Measurements from ENCODE around the gene LIPT2. TPM values are rescaled to one million over a fixed set of nuclear protein-coding genes. Genes with fewer than 3 reads are reported as not detected.

LIPT2 gene
- total and polyA plus RNA-seq, 2 of the 4 experiments (the other 2 are of a cell fraction), result 1.7 to 2.9 TPM

DNA sequence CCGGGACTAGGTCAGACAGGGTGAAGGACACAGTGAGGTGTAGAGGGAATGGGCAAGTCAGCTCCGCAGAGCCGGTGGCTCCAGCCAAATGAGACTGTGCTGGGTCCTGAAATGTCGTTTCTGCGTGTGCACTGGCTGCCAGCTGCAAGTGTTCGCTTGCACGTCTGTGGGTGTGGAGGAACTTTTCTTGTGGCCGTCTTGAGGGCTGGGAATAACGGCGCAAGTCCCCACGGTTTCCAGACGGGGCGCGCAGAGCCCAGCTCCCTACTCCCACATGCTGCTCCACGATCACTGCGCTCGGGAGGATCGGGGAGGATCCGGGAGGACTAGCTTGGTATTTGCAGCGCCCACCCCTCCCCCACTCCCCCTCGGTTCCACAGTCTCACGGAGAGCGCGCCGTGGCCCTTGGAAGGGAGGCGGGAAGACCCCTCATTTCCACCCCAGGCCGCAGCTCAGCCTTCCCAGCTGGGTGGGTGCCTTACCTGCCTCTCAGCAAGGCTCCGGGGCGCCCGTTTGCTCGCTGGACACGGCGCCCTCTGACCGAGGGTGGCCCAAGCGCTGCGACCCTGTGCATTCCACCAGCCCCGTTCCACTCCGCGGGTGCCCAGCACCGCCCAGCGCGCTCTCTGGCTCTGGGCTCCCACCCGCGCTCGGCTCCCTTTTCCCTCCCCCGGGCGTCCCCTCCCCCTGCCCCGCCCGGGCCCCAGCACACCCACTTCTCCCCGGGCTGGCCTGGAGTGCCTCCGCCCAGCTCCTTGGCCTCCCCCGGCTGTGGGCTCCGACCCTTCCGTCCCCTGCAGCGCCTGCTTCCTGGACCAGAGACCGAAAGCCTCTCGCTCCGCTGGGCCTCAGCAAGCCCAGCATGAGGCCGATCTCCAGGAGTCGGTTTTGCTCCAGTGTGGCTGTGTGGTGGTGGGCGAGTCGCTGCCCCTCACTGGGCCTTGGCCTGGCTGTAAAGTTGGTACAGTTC, 26.3 kb downstream of the LIPT2 start, which contains the start of gene KCNE3:
Gene KCNE3 (minus strand): TSS at position 634 of the 970 bp plus-strand sequence. CDS start 9,986 bp downstream, outside the sequence.
- Histone ChIP-seq H4K8ac (ENCODE audit: low read depth in 2 of 2, low read length in 2 of 2) (0 out of 4 replicates have a peak within 1 kb of the TSS, but pooled peaks of 1 of the 2 experiments have one; percentile 87), H3K18ac (ENCODE audit: low read depth, low read length) (no peak within 1 kb of the TSS; the same call in 1 of the 2 replicates), H2BK20ac (ENCODE audit: low read depth, low read length) (no peak within 1 kb of the TSS), H2BK15ac (ENCODE audit: low read depth, low read length) (no peak within 1 kb of the TSS), H3K27ac (ENCODE audit: insufficient read depth, low read length) (no peak within 1 kb of the TSS), H2AFZ (replicated peaks; ENCODE audit: low read length, poor library complexity) (peak within 1 kb of the TSS; percentile 79), H3K4me1 (ENCODE audit: control insufficient read depth, insufficient read depth, low read length) (no peaks in the 10 kb centered on the region; the same call in 1 of the 2 replicates), H3K9me3 (ENCODE audit: control insufficient read depth, insufficient read depth, low read length) (no peaks in the 10 kb centered on the region), H3K79me1 (ENCODE audit: low read depth in 1 of 2, low read length in 2 of 2) (no peaks in the 10 kb centered on the region), H2AK5ac (ENCODE audit: low read depth, low read length) (no peak within 1 kb of the TSS), H2BK5ac (ENCODE audit: low read depth, low read length, poor library complexity, severe bottlenecking) (no peak within 1 kb of the TSS), H4K20me1 (ENCODE audit: insufficient read depth, low read length) (no peaks in the 10 kb centered on the region), H3K27me3 (ENCODE audit: control insufficient read depth, insufficient read depth, low read length) (peaks cover 68% of the 10 kb centered on the region), H3K4me2 (ENCODE audit: low read depth, low read length) (peak within 1 kb of the TSS; percentile 74), H3K9me1 (ENCODE audit: insufficient read depth, low read length) (peaks cover 3% of the 10 kb centered on the region; the same call in 1 of the 2 replicates), H3K9ac (ENCODE audit: low read depth, low read length) (0 out of 2 replicates have a peak within 1 kb of the TSS, but pooled peaks have one; percentile 38), H3K56ac (ENCODE audit: extremely low read depth, insufficient read depth, low read length) (no peak within 1 kb of the TSS), H3K4ac (ENCODE audit: low read depth, low read length) (no peak within 1 kb of the TSS), H2BK120ac (ENCODE audit: low read depth, low read length) (no peak within 1 kb of the TSS), H4K5ac (ENCODE audit: low read depth, low read length) (no peak within 1 kb of the TSS), H3K4me3 (ENCODE audit: insufficient read depth, low read depth, low read length) (peak within 1 kb of the TSS; percentile 35), H3K14ac (replicated peaks; ENCODE audit: low read depth, low read length) (no peak within 1 kb of the TSS), H2AK9ac (replicated peaks; ENCODE audit: low read depth, low read length, poor library complexity) (no peak within 1 kb of the TSS), H3K23ac (ENCODE audit: low read depth, low read length) (no peak within 1 kb of the TSS), H3K36me3 (ENCODE audit: control insufficient read depth, insufficient read depth, low read length) (no peaks in the 10 kb centered on the region), H4K91ac (ENCODE audit: insufficient read depth, low read depth, low read length) (no peak within 1 kb of the TSS)
- ChIA-PET CTCF (interaction anchor here (1.2 kb wide), 1 partner anchor 14 kb away, joined by 4 read pairs; no protein-coding TSS in a partner anchor), POLR2A (ENCODE audit: unreplicated experiment) (no interaction called here)
- TF ChIP-seq RCOR1 (IDR thresholded peaks at IDR 0.05; ENCODE audit: insufficient replicate concordance, low read length) (no peak), CEBPB (IDR thresholded peaks at IDR 0.05; ENCODE audit: low read depth, low read length) (no peak), CHD1 (IDR thresholded peaks at IDR 0.05; ENCODE audit: low read depth, low read length) (no peak), MXI1 (IDR thresholded peaks at IDR 0.05; ENCODE audit: borderline replicate concordance, low read depth, low read length) (no peak), POLR2A (IDR thresholded peaks at IDR 0.05; ENCODE audit: low read depth, low read length) (no peak), MAZ (IDR thresholded peaks at IDR 0.05; ENCODE audit: borderline replicate concordance, low read depth, low read length) (no peak), BHLHE40 (IDR thresholded peaks at IDR 0.05; ENCODE audit: low read depth, low read length) (no peak), FOS (IDR thresholded peaks at IDR 0.05; ENCODE audit: low read depth, low read length) (no peak), CTCF (conservative IDR thresholded peaks at IDR 0.05; ENCODE audit: low read depth, low read length) (no peak), MAFK (IDR thresholded peaks at IDR 0.05; ENCODE audit: low read depth, low read length) (no peak), NFE2L2 (IDR thresholded peaks at IDR 0.05; ENCODE audit: low read depth, low read length) (no peak), SMC3 (IDR thresholded peaks at IDR 0.05; ENCODE audit: low read depth, low read length) (no peak), RAD21 (IDR thresholded peaks at IDR 0.05; ENCODE audit: low read length) (no peak)
- TF ChIP-seq, protein P1, sequence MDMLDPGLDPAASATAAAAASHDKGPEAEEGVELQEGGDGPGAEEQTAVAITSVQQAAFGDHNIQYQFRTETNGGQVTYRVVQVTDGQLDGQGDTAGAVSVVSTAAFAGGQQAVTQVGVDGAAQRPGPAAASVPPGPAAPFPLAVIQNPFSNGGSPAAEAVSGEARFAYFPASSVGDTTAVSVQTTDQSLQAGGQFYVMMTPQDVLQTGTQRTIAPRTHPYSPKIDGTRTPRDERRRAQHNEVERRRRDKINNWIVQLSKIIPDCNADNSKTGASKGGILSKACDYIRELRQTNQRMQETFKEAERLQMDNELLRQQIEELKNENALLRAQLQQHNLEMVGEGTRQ (IDR thresholded peaks at IDR 0.05; ENCODE audit: low read depth, low read length), result no peak
- no peak for DNase-seq
- ATAC-seq (ENCODE audit: low read depth), result peak; percentile 69
- WGBS, 2 experiments (ENCODE audit: extremely low coverage in 2 of 2, insufficient read length in 1 of 2), result 9% methylated on average over 16 of the region's 62 CpGs; no CpG with 5 or more reads in 1 of the 2 experiments
- dilution Hi-C loops (cut with HindIII; ENCODE audit: low sequenced_read_pairs, unreplicated experiment), result no loop called here
- no TSS peak for BruUV-seq (replicated peaks)
- intact Hi-C loops (cut with micrococcal nuclease), result no loop called here
- in situ Hi-C loops (cut with MboI; ENCODE audit: low sequenced_read_pairs), result no loop called here

Measured in IMR-90 (cell line).